Measurements from ENCODE around the gene KIF13A. TPM values are rescaled to one million over a fixed set of nuclear protein-coding genes. Genes with fewer than 3 reads are reported as not detected.
A peak's percentile ranks its signal among the peaks of the same experiment; 100 is the strongest.

Gene KIF13A
- total RNA-seq, 1 donor from 2014 or later = 38.4 TPM

GRCh38 chr6:17910189-17910588 is 77.2 kb downstream of the KIF13A start:
- Mint-ChIP-seq H3K27me3 (ENCODE audit: low read depth, unreplicated experiment) (no peaks in the 10 kb centered on the region), H3K4me1 (ENCODE audit: low read depth, unreplicated experiment) (peaks cover 26% of the 10 kb centered on the region), H3K9me3 (ENCODE audit: unreplicated experiment) (no peaks in the 10 kb centered on the region), H3K4me3 (ENCODE audit: unreplicated experiment) (no peak overlapping the region), H3K27ac (ENCODE audit: unreplicated experiment) (no peak overlapping the region), H3K36me3 (ENCODE audit: low read depth, unreplicated experiment) (no peaks in the 10 kb centered on the region)
- Histone ChIP-seq H2AFZ (ENCODE audit: low read depth, low read length) (no peak overlapping the region), H3K27me3 (ENCODE audit: insufficient read depth, low read length) (no peaks in the 10 kb centered on the region), H3K27ac (ENCODE audit: low read depth, low read length) (no peak overlapping the region), H3K4me1 (ENCODE audit: insufficient read depth, low read length) (peaks cover 27% of the 10 kb centered on the region), H3K4me2 (ENCODE audit: low read length) (no peak overlapping the region), H3K9ac (ENCODE audit: low read length) (no peak overlapping the region), H3K4me3 (ENCODE audit: insufficient read depth, low read depth, low read length) (no peak overlapping the region), H4K20me1 (ENCODE audit: insufficient read depth, low read length) (no peaks in the 10 kb centered on the region), H3K9me3 (ENCODE audit: insufficient read depth, low read depth, low read length) (no peaks in the 10 kb centered on the region), H3K36me3 (ENCODE audit: insufficient read depth, low read length) (no peaks in the 10 kb centered on the region), H3K79me2 (ENCODE audit: insufficient read depth, low read length) (peaks cover 45% of the 10 kb centered on the region)
- TF ChIP-seq EZH2 (IDR thresholded peaks at IDR 0.05; ENCODE audit: insufficient read depth, low read length) (no peak), CTCF (IDR thresholded peaks at IDR 0.05; ENCODE audit: insufficient read depth, low read depth, low read length) (no peak)
- FAIRE-seq = no peak
- no peak for DNase-seq (ENCODE audit: low read depth)

GRCh38 chr6:17908831-17909230 is 78.6 kb downstream of the KIF13A start:
- peak overlapping the region; percentile 38 for H3K27ac Mint-ChIP-seq (ENCODE audit: unreplicated experiment)
- H3K9ac ChIP-seq (ENCODE audit: low read length) = no peak overlapping the region
- no peak overlapping the region for H3K27ac ChIP-seq (ENCODE audit: low read depth, low read length)
- peaks cover 48% of the 10 kb centered on the region for H3K79me2 ChIP-seq (ENCODE audit: insufficient read depth, low read length)
- H3K9me3 Mint-ChIP-seq (ENCODE audit: unreplicated experiment) = no peaks in the 10 kb centered on the region
- H3K4me3 ChIP-seq (ENCODE audit: insufficient read depth, low read depth, low read length) = no peak overlapping the region
- no peaks in the 10 kb centered on the region for H4K20me1 ChIP-seq (ENCODE audit: insufficient read depth, low read length)
- H3K27me3 Mint-ChIP-seq (ENCODE audit: low read depth, unreplicated experiment) = no peaks in the 10 kb centered on the region
- peaks cover 28% of the 10 kb centered on the region for H3K4me1 Mint-ChIP-seq (ENCODE audit: low read depth, unreplicated experiment)
- FAIRE-seq = no peak
- TF ChIP-seq CTCF (IDR thresholded peaks at IDR 0.05; ENCODE audit: insufficient read depth, low read depth, low read length) (no peak), EZH2 (IDR thresholded peaks at IDR 0.05; ENCODE audit: insufficient read depth, low read length) (no peak)
- H2AFZ ChIP-seq (ENCODE audit: low read depth, low read length) = no peak overlapping the region
- no peaks in the 10 kb centered on the region for H3K27me3 ChIP-seq (ENCODE audit: insufficient read depth, low read length)
- H3K4me3 Mint-ChIP-seq (ENCODE audit: unreplicated experiment) = no peak overlapping the region
- H3K36me3 ChIP-seq (ENCODE audit: insufficient read depth, low read length) = no peaks in the 10 kb centered on the region
- no peak for DNase-seq (ENCODE audit: low read depth)
- no peaks in the 10 kb centered on the region for H3K9me3 ChIP-seq (ENCODE audit: insufficient read depth, low read depth, low read length)
- no peak overlapping the region for H3K4me2 ChIP-seq (ENCODE audit: low read length)
- H3K4me1 ChIP-seq (ENCODE audit: insufficient read depth, low read length) = peaks cover 29% of the 10 kb centered on the region
- no peaks in the 10 kb centered on the region for H3K36me3 Mint-ChIP-seq (ENCODE audit: low read depth, unreplicated experiment)

GRCh38 chr6:17907406-17908229 is 79.8 kb downstream of the KIF13A start:
- no peaks in the 10 kb centered on the region for H3K27me3 ChIP-seq (ENCODE audit: insufficient read depth, low read length)
- no peak overlapping the region for H3K4me3 ChIP-seq (ENCODE audit: insufficient read depth, low read depth, low read length)
- DNase-seq (ENCODE audit: low read depth) (peak; percentile 98), FAIRE-seq (peak; percentile 94)
- H3K79me2 ChIP-seq (ENCODE audit: insufficient read depth, low read length) = peaks cover 56% of the 10 kb centered on the region
- no peaks in the 10 kb centered on the region for H3K36me3 ChIP-seq (ENCODE audit: insufficient read depth, low read length)
- no peak overlapping the region for H3K4me3 Mint-ChIP-seq (ENCODE audit: unreplicated experiment)
- peak overlapping the region; percentile 93 for H3K27ac ChIP-seq (ENCODE audit: low read depth, low read length)
- peak overlapping the region; percentile 65 for H3K9ac ChIP-seq (ENCODE audit: low read length)
- H2AFZ ChIP-seq (ENCODE audit: low read depth, low read length) = no peak overlapping the region
- no peaks in the 10 kb centered on the region for H3K36me3 Mint-ChIP-seq (ENCODE audit: low read depth, unreplicated experiment)
- TF ChIP-seq EZH2 (IDR thresholded peaks at IDR 0.05; ENCODE audit: insufficient read depth, low read length) (no peak), CTCF (IDR thresholded peaks at IDR 0.05; ENCODE audit: insufficient read depth, low read depth, low read length) (no peak)
- peak overlapping the region; percentile 69 for H3K4me2 ChIP-seq (ENCODE audit: low read length)
- no peaks in the 10 kb centered on the region for H4K20me1 ChIP-seq (ENCODE audit: insufficient read depth, low read length)
- peak overlapping the region; percentile 96 for H3K27ac Mint-ChIP-seq (ENCODE audit: unreplicated experiment)
- H3K4me1 Mint-ChIP-seq (ENCODE audit: low read depth, unreplicated experiment) = peaks cover 28% of the 10 kb centered on the region
- H3K4me1 ChIP-seq (ENCODE audit: insufficient read depth, low read length) = peaks cover 29% of the 10 kb centered on the region
- H3K9me3 Mint-ChIP-seq (ENCODE audit: unreplicated experiment) = no peaks in the 10 kb centered on the region
- H3K9me3 ChIP-seq (ENCODE audit: insufficient read depth, low read depth, low read length) = no peaks in the 10 kb centered on the region
- H3K27me3 Mint-ChIP-seq (ENCODE audit: low read depth, unreplicated experiment) = no peaks in the 10 kb centered on the region
